Fibroblast of mammary gland (primary cell): ENCODE data around the gene TRIM52.

Experiments
- DNase-seq: peaks from one replicate; pipeline ENCODE4 v3.0.0-alpha.2; 2010; ENCODE audit warnings: low read depth
- H3K4me3 ChIP-seq: 2 replicates; pipeline ENCODE4 v1.5.1; 2011; ENCODE audit warnings: low read depth, mild to moderate bottlenecking, low read length, moderate library complexity; ENCODE audit not compliant: control insufficient read depth
- CTCF ChIP-seq: conservative IDR thresholded peaks from 2 replicates; pipeline ENCODE4 v1.5.1; 2011; ENCODE audit warnings: low read depth, low read length, inconsistent platforms; ENCODE audit not compliant: control insufficient read depth, insufficient read depth

TRIM52 gene

DNA sequence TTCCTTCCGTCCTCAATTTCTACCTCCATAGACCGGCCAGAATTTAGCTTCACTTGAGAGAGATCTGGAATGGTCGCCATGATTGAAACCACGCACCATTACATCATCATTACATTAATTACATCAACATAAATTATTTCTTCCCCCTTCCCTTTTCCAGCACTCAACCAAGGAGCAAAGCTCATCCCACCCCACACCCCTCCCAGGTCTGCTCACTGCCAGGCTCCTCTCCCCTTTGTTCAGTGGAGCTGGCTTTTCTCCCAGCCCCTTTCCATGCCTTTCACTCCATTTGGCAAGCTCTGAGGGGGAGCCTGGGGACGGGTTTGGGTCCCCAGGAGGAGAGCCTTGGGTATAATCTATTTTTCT, 25.6 kb downstream of the TRIM52 start:
- TF ChIP-seq CTCF, result no peak
- no peak for DNase-seq
- no peak overlapping the region for H3K4me3 ChIP-seq

GRCh38 chr5:181234455-181235306, 26.3 kb downstream of the TRIM52 start:
- no peak for TF ChIP-seq CTCF
- no peak for DNase-seq
- no peak overlapping the region for H3K4me3 ChIP-seq

DNA sequence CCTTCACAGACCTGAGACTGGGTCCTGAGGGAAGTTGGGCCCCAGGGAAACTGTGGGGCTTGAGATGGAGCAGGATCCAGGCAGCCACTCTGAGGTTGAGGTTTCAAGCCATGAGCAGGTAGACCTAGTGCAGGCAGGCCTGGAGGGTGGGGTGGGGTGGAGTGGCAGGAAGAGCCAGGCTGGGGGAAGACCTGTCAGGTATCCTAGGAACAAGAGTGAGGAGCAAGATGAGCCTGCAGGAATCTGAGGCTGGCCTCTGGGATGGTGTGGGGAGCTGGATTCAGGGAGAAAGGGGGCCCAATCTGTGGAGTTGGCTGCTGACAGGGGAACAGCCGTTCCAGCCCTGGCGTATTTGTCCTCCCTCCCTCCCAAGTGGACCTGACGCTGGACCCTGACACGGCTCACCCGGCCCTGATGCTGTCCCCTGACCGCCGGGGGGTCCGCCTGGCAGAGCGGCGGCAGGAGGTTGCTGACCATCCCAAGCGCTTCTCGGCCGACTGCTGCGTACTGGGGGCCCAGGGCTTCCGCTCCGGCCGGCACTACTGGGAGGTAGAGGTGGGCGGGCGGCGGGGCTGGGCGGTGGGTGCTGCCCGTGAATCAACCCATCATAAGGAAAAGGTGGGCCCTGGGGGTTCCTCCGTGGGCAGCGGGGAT, 27.0 kb downstream of the TRIM52 start:
- no peak for TF ChIP-seq CTCF
- no peak overlapping the region for H3K4me3 ChIP-seq
- DNase-seq, result no peak

GRCh38 chr5:181233088-181233800, 27.7 kb downstream of the TRIM52 start:
- no peak for TF ChIP-seq CTCF
- DNase-seq, result no peak
- no peak overlapping the region for H3K4me3 ChIP-seq

- no peak for DNase-seq
- no peak overlapping the region for H3K4me3 ChIP-seq
- no peak for TF ChIP-seq CTCF
Measured at GRCh38 chr5:181232593-181232992, 28.4 kb downstream of the TRIM52 start.

- DNase-seq, result no peak
- no peak overlapping the region for H3K4me3 ChIP-seq
- TF ChIP-seq CTCF, result no peak
Measured at GRCh38 chr5:181231432-181231831, 29.5 kb downstream of the TRIM52 start.
